Raji (cell line): ENCODE data around the gene PARP8.

Source experiments
- POLR2A ChIP-seq: IDR thresholded peaks from 2 replicates; pipeline ENCODE4 v1.6.1; 2011; ENCODE audit warnings: low read depth, low read length, control low read depth; ENCODE audit not compliant: insufficient read depth

Gene PARP8

DNA sequence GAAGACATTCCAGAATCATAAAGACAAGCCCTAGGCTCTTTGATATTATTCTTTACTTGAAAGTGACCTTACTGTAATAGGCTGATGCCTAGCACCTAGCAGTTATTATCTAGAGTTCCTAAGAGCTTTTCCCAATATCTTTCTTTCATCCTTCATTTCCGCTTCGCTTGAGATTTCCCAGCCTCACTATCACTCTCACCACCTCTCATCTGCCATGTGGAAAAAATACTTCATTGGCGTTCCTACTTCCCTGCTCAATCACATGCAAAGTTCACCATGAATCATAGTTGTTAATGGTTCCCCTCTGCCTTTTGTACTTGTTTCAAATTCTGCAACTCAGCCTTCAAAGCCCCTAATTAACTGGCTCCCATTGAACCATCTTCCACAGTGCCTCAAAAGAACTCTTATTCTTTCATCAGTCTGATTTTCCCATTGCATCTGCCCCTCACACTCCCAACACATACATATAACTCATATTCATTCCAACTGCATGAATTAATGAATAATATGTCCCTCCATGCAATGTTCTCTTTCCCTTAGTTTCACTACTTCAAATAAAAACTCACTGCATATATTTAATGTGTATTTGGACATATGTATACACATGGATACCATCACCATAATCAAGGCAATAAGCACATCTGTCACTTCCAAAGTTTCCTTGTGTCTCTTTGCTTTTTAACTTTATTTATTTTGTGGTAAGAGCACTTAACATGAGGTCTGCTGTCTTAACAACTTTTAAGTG lies 221.6 kb downstream of the PARP8 start:
- TF ChIP-seq POLR2A = no peak

DNA sequence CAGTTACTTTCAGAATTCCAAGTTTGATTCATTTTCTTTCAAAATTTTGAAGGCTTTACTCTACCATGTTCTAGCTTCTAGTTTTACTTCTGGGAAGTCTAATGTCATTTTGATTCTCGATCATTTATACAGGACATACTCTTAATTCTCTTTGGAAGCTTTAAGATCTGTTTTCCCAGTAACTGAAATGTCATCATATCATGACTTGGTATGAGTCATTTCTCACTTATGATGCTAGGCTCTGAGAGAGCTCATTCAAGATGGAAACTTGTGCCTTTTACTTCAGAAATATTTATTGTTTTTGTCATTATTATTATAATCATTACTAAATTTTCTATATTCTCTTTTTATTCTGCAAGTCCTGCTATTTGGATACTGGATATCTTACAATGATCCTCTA lies 222.3 kb downstream of the PARP8 start:
- no peak for TF ChIP-seq POLR2A

GRCh38 chr5:50889790-50890189 lies 223.4 kb downstream of the PARP8 start:
- no peak for TF ChIP-seq POLR2A
